ENCODE results near the gene SLC6A11. TPM values are rescaled to one million over a fixed set of nuclear protein-coding genes. Genes with fewer than 3 reads are reported as not detected.

The SLC6A11 gene
- total and polyA plus RNA-seq, 2 donors: 0.23 to 0.42 TPM

DNA sequence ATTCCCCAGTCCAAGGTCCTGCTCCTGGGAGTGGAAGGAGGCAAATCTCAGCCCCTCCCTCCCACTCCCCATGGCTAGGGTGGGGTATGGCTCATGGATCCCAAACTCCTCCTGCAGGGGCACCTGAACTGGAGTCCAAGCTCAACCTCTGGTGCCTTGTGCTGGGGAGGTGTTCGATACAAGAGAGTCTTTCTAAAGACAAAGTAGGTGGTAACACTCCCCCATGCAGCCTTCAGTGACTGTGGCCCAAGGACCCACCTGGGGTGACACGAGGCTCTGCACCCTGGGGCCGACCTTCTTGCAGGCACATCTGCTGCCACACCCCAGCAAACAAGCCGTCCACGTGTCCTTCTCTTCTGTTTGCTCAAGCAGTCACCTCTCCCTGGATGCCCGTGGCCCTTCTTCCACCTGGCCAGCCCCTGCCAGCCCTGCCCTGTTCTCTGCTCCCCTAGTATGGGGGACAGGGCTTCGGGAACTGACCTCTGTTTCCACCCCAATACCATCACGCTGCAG is 36.7 kb upstream of the SLC6A11 start:
- WGBS: 72% methylated on average over 8 of the region's 8 CpGs
- Histone ChIP-seq H3K4me3 (ENCODE audit: low read depth, low read length) (no peak overlapping the region), H3K4me1 (ENCODE audit: insufficient read depth) (no peaks in the 10 kb centered on the region), H3K36me3 (ENCODE audit: insufficient read depth) (no peaks in the 10 kb centered on the region), H3K27ac (ENCODE audit: low read depth) (no peak overlapping the region)
- DNase-seq (ENCODE audit: extremely low spot score): no peak

DNA sequence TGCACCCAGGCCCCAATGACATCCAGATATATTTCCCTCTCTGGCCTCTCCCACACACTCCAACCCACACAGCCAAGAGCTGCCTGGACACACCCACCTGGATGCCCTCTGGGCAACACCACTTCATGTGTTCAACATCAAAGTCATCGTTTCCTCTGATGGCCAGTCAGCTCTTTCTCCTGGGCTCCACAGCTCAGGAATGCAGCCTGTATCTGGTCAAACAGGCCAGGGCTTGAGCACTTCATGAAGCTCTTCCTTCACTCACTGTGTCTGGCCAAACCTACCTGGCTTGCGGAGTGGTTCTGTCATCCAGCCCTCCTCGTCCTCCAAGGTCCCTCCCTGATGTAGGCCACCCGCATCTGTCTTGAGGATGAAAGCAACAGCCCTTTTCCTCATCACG is 35.8 kb upstream of the SLC6A11 start:
- 76% methylated on average over 5 of the region's 5 CpGs for WGBS
- Histone ChIP-seq H3K27ac (ENCODE audit: low read depth) (no peak overlapping the region), H3K36me3 (ENCODE audit: insufficient read depth) (no peaks in the 10 kb centered on the region), H3K4me3 (ENCODE audit: low read depth, low read length) (no peak overlapping the region), H3K4me1 (ENCODE audit: insufficient read depth) (no peaks in the 10 kb centered on the region)
- no peak for DNase-seq (ENCODE audit: extremely low spot score)

DNA sequence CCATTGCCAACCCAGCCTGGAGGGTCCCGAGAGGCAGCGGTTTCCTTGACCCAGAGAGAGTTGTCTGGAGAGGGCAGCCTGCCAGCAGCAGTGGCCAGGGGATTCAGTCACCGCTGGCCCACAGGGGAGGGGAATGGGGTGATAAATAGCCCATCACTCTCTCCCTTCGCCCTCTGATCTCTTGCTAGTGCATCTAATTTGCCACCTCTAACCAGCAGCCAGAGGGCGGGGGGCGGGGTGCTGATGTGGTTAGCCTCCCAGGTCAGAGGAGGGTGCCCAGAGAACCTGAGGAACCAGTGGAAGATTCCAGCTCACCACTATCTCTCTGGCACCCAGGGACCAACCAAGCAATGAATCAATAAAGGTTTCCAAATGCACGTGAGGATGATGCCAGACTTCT is 35.1 kb upstream of the SLC6A11 start:
- WGBS: 77% methylated on average over 7 of the region's 7 CpGs
- no peak for DNase-seq (ENCODE audit: extremely low spot score)
- no peaks in the 10 kb centered on the region for H3K36me3 ChIP-seq (ENCODE audit: insufficient read depth)
- H3K4me1 ChIP-seq (ENCODE audit: insufficient read depth): no peaks in the 10 kb centered on the region
- H3K27ac ChIP-seq (ENCODE audit: low read depth): no peak overlapping the region
- H3K4me3 ChIP-seq (ENCODE audit: low read depth, low read length): no peak overlapping the region

DNA sequence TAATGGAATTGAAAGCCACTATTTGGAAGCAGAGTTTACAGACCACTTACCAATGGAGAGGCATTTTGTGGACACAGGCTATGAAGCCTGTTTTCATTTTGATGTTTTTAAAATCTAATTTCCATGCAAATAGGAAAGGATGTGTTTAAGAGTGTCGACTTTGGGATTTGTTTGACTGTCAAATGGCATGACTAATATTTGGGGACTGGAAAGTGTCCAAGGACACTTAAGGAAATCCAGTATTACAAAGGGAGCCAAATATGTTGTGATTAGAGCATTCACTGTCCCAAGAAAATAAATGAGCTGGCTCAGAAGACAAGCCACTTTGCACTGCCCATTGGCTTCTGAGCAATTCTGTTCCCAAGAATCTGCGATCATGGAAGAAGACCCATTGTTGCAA is 34.0 kb upstream of the SLC6A11 start:
- no peak for DNase-seq (ENCODE audit: extremely low spot score)
- no peaks in the 10 kb centered on the region for H3K36me3 ChIP-seq (ENCODE audit: insufficient read depth)

DNA sequence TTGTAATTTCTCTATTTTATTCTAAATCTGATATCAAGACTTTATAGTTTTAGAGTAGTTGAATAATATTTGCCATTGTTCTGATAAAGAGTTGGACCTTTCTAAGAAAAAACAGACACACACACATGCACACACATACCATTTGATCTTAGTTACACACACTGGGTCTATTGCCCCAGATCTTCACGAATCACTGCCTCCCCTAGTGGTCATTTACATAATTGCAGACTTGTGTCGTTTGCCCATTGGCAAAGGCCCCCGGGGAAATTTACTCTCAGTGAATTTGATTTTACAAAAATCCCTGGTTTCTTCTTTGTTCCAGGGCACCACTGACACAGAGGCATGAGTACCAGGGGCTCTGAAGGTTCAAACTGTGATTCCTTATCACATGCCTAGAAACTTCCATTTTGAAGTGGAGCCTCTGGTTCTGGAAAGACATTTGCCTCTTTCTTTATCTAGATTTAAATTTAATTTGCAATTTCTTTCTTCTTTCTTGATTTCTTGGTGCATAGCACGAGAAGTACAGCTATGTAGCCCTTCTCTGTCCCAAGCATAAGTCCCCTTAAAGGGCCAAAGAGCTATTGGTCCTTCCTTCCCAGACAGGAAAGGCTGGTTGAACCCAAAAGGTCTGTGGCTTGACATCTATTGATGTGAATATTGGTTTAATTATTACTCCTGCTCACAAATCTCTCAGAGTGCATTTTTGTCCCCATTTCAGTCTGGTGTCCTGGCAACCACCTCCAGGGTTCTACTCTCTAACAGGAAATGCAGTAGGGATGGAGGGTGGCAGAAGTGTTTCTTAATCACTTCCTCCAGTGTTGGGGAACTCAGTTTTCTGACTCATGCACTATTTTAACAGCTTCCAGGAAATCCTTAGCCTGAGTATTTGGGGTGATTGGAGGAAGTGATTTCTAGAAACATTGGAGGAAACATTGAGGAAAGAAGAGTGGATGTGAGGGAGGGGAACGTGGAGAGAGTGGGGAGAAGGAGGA is 32.4 kb upstream of the SLC6A11 start:
- Histone ChIP-seq H3K27ac (ENCODE audit: low read depth) (no peak overlapping the region), H3K4me3 (ENCODE audit: low read depth, low read length) (no peak overlapping the region), H3K36me3 (ENCODE audit: insufficient read depth) (no peaks in the 10 kb centered on the region), H3K4me1 (ENCODE audit: insufficient read depth) (no peaks in the 10 kb centered on the region)
- no peak for DNase-seq (ENCODE audit: extremely low spot score)
- WGBS: 16% methylated on average over 5 of the region's 5 CpGs

More for the DNA sequence above, 34.0 kb upstream of the SLC6A11 start:
- Histone ChIP-seq H3K4me1 (ENCODE audit: insufficient read depth) (no peaks in the 10 kb centered on the region), H3K4me3 (ENCODE audit: low read depth, low read length) (no peak overlapping the region), H3K27ac (ENCODE audit: low read depth) (no peak overlapping the region)
- 71% methylated on average over 2 of the region's 2 CpGs for WGBS

DNA sequence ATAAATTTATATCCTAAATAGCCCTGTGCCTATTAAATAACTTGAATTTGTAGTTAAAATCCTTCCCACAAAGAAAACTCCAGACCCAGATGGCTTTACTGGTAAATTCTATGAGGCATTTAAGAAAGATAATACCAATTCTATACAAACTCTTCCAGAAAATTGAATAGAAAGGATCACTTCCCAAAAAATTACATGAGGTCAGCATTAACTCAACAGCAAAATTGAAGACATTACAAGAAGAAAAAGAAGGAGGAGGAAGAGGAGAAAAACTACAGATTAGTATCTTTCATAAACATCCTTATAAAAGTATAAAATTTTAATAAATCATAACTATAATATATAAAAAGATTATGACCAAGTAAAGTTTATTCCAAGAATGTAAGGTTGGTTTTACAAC is 29.4 kb upstream of the SLC6A11 start:
- Histone ChIP-seq H3K4me3 (ENCODE audit: low read depth, low read length) (no peak overlapping the region), H3K36me3 (ENCODE audit: insufficient read depth) (no peaks in the 10 kb centered on the region), H3K27ac (ENCODE audit: low read depth) (no peak overlapping the region), H3K4me1 (ENCODE audit: insufficient read depth) (no peaks in the 10 kb centered on the region)
- DNase-seq (ENCODE audit: extremely low spot score): no peak

DNA sequence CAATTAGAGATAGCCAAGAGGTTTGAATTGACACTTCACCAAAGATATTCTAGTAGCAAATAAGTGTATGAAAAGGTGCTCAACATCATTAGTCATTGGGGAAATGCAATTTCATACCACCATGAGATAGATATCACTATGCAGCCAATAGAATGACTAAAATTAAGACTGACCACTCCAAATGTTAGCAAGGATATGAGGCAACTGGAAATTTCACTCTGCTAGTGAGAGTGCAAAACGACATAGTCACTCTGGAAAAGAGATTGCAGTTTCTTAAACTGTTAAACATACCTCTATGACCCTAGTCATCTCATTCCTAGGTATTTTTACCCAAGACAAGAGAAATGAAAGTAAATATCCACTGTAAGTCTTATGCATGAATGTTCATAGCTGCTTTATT is 27.6 kb upstream of the SLC6A11 start:
- Histone ChIP-seq H3K27ac (ENCODE audit: low read depth) (no peak overlapping the region), H3K4me3 (ENCODE audit: low read depth, low read length) (no peak overlapping the region), H3K36me3 (ENCODE audit: insufficient read depth) (no peaks in the 10 kb centered on the region), H3K4me1 (ENCODE audit: insufficient read depth) (no peaks in the 10 kb centered on the region)
- WGBS: 22% methylated on average over 1 of the region's 1 CpG
- no peak for DNase-seq (ENCODE audit: extremely low spot score)

DNA sequence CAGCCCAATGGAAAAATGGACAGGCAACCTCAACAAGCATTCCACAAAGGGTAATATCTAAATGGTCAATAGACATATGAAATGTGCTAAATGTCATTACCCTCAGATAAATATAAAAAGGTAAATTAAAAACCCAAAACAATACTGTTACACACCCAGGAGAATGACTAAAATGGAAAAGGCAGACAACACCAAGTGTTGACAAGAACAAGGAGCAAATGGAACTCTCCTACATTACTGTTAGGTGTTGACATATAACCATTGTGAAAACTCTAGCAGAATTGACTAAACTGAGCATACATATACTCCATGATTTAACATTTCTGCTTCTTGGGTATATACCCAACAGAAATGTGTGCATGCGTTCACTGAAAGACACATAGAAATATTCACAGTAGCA is 25.3 kb upstream of the SLC6A11 start:
- 95% methylated on average over 1 of the region's 1 CpG for WGBS
- no peaks in the 10 kb centered on the region for H3K36me3 ChIP-seq (ENCODE audit: insufficient read depth)
- DNase-seq (ENCODE audit: extremely low spot score): no peak
- no peak overlapping the region for H3K27ac ChIP-seq (ENCODE audit: low read depth)
- H3K4me3 ChIP-seq (ENCODE audit: low read depth, low read length): no peak overlapping the region
- no peaks in the 10 kb centered on the region for H3K4me1 ChIP-seq (ENCODE audit: insufficient read depth)

DNA sequence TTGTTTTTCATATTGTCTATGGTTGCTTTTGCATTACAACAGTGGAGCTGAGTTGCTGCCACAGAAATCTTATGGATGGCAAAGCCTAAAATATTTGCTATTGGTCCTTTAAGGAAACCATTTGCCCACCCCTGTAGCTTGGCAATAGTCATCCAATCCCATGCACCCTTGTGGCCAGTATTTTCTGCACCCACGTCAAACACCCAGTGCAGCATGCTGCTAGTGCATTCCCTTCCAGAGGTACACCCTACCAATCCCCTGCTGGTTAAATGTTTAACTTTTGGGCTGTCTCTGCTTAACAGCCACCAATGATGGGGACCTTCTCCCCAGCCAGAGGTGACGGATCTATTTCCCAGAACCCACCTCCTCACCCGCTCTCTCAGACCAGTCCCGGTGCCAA is 23.8 kb upstream of the SLC6A11 start:
- Histone ChIP-seq H3K4me1 (ENCODE audit: insufficient read depth) (no peaks in the 10 kb centered on the region), H3K27ac (ENCODE audit: low read depth) (no peak overlapping the region), H3K36me3 (ENCODE audit: insufficient read depth) (no peaks in the 10 kb centered on the region), H3K4me3 (ENCODE audit: low read depth, low read length) (no peak overlapping the region)
- no peak for DNase-seq (ENCODE audit: extremely low spot score)
- WGBS: 77% methylated on average over 4 of the region's 4 CpGs

DNA sequence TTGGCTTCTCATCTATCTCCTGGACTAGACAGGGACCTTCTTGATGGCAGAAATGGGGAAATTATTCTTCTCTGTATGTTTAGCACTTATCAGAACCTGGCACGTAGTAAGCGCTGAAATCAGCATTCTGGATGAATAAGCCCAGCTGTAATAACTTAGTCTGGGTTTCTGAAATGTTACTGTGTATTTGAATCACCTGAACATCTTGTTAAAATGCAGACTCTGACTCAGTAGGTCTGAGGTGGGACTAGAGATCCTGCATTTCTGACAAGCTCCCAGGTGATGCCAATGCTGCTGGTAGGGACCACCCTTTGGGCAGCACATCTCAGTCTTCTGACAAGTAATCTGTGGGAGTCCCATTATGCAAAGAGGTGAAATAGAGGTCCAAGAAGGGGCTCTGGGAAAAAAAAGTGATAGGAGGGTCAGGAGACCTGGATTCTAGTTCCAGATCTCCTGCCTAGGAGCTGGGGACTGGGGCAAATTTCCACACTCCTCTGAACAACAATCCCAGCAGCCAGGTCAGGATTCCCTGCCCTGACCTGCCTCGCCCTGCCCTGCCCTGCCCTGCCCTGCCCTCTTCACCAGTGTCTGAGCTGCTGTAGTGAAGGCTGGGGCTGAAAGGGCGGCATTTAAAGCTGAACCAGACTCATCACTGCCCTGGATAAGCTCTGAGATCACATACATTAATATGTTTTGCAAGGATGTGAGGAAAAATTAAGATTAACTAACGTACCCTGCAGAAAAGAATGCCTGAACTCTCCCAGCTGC is 17.2 kb upstream of the SLC6A11 start:
- no peak for DNase-seq (ENCODE audit: extremely low spot score)
- 55% methylated on average over 5 of the region's 5 CpGs for WGBS
- Histone ChIP-seq H3K4me3 (ENCODE audit: low read depth, low read length) (no peak overlapping the region), H3K4me1 (ENCODE audit: insufficient read depth) (no peaks in the 10 kb centered on the region), H3K27ac (ENCODE audit: low read depth) (no peak overlapping the region), H3K36me3 (ENCODE audit: insufficient read depth) (no peaks in the 10 kb centered on the region)

DNA sequence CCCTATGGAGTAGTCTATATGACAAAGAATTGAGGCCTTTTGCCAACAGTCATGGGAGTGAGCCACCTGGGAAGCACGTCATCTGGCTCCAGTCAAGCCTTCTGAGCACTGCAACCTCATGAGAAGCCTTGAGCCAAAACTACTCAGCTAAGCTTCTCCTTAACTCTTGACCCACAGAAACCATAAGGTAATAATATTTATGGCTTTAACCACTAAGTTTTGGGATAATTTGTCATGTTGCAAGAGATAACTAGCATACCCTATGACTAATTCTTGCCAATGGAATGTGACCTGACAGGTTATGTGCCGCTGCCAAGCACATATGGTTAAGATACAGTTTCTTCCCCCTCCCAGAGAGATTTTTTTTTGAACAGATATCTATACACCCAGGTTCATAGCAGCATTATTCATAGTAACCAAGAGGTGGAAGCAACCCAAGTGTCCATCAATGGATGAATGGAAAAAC is 11.8 kb upstream of the SLC6A11 start:
- DNase-seq (ENCODE audit: extremely low spot score): no peak
- WGBS: 57% methylated on average over 2 of the region's 2 CpGs
- Histone ChIP-seq H3K27ac (ENCODE audit: low read depth) (no peak overlapping the region), H3K4me3 (ENCODE audit: low read depth, low read length) (no peak overlapping the region), H3K4me1 (ENCODE audit: insufficient read depth) (no peaks in the 10 kb centered on the region), H3K36me3 (ENCODE audit: insufficient read depth) (no peaks in the 10 kb centered on the region)

DNA sequence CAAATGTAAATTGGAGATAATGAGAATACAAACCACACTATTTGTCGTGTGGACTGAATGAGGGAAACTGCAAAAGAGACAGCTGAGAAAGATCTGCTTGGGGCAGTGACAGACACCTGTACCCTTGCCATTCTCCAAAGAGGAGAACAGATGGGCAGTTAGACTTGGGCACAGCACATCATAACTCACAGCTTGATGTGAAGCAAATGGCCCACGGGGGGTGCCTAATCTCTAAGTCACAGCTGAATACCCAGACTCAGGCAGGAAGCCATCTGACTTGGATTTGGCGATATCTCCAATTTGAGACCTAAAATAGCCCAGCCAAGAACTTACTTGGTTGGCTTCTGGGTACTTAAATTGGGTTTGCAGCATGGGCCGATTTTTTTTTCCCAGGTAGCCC is 10.0 kb upstream of the SLC6A11 start:
- Histone ChIP-seq H3K4me1 (ENCODE audit: insufficient read depth) (no peaks in the 10 kb centered on the region), H3K4me3 (ENCODE audit: low read depth, low read length) (no peak overlapping the region), H3K36me3 (ENCODE audit: insufficient read depth) (no peaks in the 10 kb centered on the region), H3K27ac (ENCODE audit: low read depth) (no peak overlapping the region)
- no peak for DNase-seq (ENCODE audit: extremely low spot score)
- WGBS: 66% methylated on average over 4 of the region's 4 CpGs

DNA sequence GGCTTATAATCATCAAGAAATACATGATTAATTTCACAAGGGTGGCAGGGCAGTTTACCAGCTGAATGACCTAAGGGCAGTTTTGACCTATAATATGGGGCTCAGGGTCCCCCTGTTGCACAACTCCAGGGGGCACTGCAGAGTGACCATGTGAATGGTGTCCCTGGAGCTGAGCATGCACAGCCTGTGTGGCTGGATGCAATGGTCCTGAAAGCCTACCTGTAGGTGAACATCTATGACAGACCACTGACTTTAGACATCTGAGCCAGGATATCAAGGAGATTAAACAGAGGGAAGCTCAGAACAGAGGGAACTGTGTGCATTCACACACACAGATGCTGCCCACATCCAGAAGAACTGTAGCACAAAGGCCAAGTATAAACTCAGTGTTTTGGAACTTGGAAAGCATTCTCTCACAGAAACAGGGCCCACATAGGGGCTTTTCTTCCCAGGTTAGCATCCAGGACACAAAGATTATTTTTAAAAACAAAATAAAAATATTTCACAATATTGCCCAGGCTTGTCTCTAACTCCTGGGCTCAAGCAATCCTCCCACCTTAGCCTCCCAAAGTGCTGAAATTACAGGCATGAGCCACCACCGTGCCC is 7.8 kb upstream of the SLC6A11 start:
- no peak for DNase-seq (ENCODE audit: extremely low spot score)
- Histone ChIP-seq H3K4me1 (ENCODE audit: insufficient read depth) (no peaks in the 10 kb centered on the region), H3K36me3 (ENCODE audit: insufficient read depth) (no peaks in the 10 kb centered on the region), H3K4me3 (ENCODE audit: low read depth, low read length) (no peak overlapping the region), H3K27ac (ENCODE audit: low read depth) (no peak overlapping the region)
- 73% methylated on average over 1 of the region's 1 CpG for WGBS
